IPS-NIHi11 (cell line): Measurements from ENCODE around the gene PRDM7.

ENCODE experiments used
- DNase-seq: peaks from one replicate; pipeline ENCODE4 v3.0.0; 2012; ENCODE audit warnings: mixed read lengths, low spot score

Gene PRDM7

DNA sequence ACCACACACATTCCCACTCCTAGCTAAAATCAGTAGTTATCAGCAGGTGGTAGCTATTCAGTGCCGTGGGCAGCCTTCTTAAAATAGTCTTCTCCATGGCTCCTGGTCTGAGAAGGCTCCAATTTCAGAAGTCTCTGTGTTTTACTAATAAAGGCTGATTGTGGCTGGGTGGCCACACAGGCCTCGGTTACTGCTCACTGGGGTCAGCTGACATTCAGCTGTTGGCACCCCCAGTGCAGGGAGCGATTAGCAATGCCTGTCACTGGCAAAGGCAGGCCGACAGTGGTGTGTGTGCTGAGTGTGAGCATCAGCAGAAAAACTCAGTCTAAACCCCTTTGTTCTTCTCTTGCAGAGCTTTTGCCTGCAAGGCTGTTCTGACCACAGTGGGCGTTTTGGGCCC lies 41.2 kb downstream of the PRDM7 start:
- DNase-seq, result peak; percentile 68

- DNase-seq, result no peak
These were observed 42.6 kb downstream of the PRDM7 start for GRCh38 chr16:90034504-90034903.

DNA sequence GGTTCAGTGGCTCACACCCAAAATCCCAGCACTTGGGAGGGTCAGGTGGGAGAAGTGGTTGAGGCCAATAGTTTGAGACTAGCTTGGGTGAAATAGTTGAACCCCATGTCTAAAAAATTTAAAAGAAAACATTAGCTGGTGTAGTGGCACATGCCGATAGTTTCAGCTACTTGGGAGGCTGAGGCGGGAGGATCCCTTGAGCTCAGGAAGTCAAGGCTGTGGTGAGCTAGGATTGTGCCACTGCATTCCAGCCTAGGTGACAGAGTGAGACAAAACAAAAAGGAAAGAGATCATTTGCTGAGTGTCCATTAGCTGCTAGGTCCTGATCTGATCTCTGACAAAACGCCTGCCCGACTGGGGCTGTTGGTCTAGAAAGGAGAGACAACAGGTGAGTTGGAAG lies 43.7 kb downstream of the PRDM7 start:
- DNase-seq, result no peak

DNA sequence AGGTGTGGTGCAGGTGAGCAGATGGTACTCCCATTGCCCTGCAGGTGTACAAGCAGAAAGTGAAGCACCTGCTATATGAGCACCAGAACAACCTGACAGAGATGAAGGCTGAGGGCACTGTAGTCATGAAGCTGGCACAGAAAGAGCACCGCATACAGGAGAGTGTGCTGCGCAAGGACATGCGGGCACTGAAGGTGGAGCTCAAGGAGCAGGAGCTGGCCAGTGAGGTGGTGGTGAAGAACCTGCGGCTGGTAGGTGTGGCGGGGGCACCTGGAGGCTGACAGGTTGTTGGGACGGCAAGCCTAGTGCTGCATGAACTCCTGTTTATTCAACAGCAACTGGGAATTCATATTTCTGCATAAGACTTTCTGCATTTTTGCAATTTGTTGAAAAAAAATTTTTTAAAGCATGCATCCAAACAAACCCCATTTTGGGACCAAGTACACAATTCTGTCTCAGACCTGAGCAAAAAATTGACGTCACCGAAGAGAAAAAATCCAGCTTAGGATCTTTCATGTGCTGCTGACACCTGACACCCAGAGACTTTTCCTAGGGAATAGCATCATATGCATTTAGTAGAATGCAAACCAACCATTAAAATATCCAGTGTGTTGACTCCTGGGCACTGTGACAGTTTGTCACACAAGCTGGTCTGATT lies 44.3 kb downstream of the PRDM7 start:
- DNase-seq, result no peak

GRCh38 chr16:90031931-90032673 lies 45.0 kb downstream of the PRDM7 start:
- DNase-seq, result no peak

DNA sequence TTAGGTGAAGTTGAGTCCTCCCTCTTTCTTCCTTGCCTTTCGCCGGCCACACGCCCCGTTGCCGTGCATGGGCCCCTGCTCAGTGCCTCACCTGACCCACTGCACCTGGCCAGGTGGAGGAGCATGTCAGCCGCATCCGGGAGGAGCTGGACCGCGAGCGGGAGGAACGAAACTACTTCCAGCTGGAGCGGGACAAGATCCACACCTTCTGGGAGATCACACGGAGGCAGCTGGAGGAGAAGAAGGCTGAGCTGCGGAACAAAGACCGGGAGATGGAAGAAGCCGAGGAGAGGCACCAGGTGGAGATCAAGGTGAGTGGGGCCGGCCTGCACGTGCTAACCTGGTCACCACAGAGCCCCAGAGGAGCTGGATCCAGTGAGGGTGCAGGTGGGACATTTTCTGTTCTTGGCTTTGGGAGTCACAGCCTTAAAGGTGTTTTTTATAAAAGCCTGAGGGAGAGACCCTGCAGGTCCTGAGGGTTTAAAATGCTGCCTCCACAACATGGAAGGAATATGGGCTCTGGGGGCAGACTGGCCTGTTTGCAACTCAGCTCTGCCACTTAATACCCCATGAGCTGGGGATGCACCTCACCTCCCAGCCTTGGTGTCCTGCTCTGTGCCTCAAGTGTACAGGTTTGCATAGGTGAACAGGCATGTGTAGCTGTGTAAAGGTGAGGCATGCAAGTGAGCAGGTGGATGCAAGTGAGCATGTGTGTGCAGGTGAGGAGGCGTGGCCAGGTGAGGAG lies 45.8 kb downstream of the PRDM7 start:
- no peak for DNase-seq

DNA sequence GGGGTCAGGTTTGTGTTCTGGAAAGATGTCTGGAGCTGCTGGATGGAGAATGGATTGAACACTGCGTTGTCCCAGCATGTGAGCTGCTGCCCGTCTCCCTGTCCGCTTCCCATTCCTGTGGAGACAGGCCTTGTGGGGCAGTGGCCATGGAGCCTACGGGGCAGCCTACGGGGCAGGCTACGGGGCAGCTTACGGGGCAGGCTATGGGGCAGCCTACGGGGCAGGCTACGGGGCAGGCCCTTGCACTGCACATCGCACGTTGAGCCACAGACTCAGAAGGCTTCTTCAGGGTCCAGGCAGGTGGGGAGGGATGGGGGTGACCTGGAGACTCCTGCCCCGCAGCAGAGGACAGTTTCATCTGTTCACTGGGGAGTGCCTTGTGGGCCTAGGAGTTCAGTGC lies 48.1 kb downstream of the PRDM7 start:
- DNase-seq, result no peak

DNA sequence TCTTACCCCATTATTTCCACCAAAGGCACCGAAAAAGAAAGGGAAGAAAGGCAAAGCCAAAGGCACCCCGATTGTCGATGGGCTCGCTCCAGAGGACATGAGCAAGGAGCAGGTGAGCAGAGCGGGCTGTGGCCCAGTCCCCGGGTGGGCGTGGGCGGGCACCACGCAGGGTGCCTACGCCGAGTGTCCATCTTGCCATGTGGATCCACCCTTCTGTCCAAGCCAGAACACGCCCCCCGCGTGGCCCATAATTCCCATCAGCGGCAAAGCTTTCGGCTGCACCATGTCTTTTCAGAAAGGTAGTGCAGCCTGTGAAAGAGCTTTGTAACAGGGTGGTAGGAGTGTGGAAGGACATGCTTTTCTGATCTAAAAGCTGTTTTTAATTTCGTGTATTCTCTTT lies 49.5 kb downstream of the PRDM7 start:
- no peak for DNase-seq

DNA sequence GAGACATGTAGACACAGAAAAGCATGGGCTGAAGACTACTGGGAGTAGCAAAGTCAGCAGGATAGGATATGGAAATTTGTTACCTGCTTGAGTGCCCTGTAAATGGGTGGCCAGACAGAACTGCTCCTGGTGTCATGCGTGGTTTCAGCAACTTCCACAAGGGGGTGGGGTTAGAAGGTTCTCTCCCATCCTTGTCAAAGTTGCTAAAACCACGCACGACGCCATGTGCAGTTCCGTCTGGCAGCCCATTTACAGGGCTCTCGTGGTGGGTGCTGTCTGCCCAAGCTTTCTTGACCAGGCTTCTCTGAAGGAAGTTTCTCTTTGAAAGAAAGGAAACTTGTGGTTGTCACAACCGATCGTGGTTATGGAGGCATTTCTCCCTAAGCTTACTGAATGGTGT lies 51.0 kb downstream of the PRDM7 start:
- DNase-seq, result no peak

DNA sequence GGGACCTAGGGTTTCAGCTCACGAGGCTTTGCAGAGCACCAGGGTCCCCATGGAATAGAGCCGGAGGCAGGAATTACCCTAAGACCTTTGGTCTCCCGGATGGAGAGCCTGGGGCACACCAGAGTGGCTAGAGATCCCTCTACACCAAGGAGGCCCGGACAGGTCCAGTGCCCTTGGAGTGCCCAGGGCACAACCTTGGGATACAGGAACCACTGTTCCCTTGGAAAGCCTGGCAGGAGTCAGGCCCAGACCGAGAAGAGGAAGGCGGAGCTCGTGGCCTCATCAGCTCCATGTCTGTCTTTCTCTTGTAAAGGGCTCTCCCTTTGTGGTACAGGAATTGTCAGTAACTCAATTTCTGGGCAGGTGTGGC lies 54.1 kb downstream of the PRDM7 start:
- DNase-seq, result no peak

DNA sequence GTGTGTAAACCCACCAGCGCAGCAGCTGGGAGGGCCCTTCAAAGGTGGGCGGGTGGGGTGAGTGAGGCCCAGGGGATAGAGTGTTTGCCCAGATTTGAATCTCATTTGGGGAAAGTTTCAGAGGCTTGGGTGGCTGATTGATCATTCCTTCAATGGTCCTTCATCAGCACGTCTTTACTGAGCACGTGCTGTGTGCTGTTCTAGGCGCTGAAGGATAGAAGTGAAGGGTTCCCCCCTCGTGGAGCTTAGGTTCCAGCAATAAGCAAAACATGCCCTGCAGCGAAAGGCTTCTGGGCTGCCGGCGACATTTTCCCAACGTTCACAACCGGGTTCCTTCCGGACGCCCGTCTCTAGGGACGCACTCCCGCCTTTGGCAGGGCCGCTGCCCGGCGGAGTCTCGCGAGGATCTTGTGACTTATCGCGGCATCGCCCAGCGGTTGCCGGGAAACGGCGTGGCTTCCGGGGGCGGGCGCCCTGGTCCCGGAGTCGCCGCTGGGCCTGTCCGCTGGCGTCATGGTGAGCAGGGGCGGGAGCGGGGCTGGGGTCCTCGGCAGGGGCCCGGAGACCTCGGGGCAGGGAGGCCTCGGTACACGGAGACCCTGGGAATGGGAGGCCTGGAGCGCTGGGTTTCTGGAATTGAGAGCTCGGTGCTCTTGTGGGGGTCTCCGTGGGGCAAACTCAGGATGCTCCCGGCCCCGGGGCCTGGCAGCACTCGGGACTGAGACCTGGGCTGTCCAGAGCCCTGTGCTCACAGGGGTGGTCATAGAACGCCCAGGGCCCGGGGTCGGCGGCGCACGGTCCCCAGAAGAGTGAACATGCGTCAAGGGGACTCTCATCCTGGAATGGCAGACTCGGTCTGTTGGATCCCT lies 54.7 kb downstream of the PRDM7 start:
- DNase-seq, result peak; percentile 94

DNA sequence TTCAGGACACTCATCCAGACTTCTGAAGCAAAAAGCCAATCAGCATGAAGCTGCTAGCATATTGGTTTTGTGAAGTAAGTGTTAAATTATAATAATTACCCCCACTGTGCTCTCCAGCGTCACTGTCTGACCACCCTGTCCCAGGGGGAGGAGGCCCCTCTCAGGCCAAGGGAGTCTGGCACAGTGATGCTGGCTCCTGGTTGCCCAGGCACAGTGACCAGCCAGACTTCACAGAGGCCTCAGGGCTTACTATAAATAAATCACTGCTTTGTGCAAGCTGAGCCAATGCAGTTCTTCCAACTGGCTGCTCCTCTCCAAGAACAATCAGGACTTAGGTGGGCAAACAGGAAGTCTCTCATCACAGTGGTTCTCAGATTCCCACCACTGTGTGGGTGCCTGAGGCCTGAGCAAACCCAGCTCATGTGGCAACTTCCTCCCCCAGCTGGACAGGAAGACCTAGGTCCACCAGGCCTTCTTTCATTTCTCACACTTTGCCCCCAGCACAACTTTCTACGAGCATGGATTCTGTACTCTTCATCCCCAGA lies 56.2 kb downstream of the PRDM7 start:
- no peak for DNase-seq

GRCh38 chr16:90020260-90020837 lies 56.8 kb downstream of the PRDM7 start:
- no peak for DNase-seq

DNA sequence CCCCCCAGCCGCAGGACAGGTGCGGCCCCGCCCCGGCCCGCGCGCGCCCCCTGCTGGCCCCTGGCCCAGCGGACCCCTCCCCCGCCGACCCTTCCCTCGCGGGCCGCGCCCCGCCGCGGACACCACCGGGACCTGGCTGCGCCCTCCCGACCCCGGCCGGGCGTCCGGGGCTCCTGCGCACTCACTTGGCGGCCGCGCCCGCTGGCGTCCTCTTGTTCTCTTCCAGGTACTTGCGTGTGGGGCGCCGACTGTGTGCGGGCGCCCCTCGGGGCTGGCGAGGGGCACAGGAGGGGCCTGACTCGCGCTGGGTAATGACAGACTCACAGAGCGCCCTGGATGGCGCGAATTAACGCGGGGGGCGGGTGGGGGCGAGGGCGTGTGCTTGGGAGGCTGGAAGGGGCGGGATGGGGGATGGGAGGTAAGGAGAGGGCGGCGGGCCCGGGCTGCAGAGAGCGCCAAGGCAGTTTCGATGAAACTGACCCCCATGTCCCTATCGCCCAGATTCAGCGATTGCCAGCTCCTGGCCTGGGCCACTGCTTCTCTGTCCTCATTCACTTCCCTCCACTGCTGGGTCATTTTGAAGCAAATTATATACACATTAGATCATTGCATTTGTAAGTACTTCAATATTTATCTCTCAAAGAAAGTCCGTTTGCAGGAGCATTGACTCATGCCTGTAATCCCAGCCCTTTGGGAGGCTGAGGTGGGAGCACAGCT lies 57.4 kb downstream of the PRDM7 start:
- DNase-seq, result peak; percentile 89

DNA sequence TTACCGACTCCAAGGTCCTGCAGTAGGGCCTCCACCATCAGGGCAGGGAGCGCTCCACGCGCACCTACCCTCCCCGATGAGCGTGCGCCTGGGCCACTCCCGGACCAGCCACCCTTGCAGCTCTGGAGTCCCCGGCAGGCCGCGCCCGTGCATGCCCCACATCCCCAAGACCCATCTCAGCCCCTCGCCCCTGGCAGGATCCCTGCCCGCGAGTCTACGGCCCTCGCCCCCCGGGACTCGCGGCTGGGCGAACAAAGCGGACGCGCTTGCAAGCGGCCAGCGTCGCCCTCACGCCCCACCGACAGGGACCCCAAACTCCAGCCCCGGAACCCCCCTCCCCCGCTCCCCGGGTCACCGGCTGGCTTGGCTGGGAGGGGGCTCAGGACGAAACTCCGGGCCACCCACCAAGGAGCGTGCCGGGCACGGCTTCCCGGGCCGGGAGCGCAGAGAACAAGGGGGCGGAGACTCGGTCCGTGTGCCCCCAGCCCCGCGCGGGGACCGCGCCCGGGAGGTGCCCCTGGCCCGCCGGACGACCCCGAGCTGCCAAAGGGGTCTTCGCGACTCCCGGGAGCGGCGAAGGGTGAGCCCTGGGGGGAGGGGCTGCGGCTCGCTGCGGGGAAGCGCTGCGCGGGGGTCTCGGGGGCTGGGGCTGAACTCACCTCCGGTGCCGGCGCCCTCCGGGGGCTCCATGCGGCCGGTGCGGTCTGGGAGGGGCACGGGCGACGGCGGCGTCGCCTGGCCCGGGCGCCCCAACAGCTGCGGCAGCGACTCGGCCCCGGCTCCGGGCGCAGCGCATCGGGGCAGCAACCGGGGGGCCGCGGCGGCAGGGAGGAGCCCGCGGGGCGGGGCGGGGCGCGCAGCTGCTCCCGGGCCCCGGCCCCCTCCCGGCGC lies 58.2 kb downstream of the PRDM7 start, which contains the start of gene DBNDD1:
DBNDD1 (minus strand) TSS at position 805 of the 891 bp plus-strand sequence; CDS start at position 690, 115 bp downstream.
- no peak for DNase-seq

- no peak for DNase-seq
These were observed 58.9 kb downstream of the PRDM7 start for GRCh38 chr16:90018297-90018651.

GRCh38 chr16:90016339-90016950 lies 60.7 kb downstream of the PRDM7 start:
- DNase-seq, result no peak

- DNase-seq, result no peak
These were observed 61.4 kb downstream of the PRDM7 start for GRCh38 chr16:90015586-90016338.
